GM19239 (cell line): ENCODE measurements around the gene SATB1.
A peak's percentile ranks its signal among the peaks of the same experiment; 100 is the strongest.

Experiments
- DNase-seq: peaks from one replicate; pipeline ENCODE4 v3.0.0; 2011; ENCODE audit warnings: low spot score; ENCODE audit not compliant: insufficient read length
- FAIRE-seq: peaks from 2 replicates; lab custom pipeline; 2011; peaks lifted over from hg19 to GRCh38; lab: Jason Lieb, UNC

The SATB1 gene

DNA sequence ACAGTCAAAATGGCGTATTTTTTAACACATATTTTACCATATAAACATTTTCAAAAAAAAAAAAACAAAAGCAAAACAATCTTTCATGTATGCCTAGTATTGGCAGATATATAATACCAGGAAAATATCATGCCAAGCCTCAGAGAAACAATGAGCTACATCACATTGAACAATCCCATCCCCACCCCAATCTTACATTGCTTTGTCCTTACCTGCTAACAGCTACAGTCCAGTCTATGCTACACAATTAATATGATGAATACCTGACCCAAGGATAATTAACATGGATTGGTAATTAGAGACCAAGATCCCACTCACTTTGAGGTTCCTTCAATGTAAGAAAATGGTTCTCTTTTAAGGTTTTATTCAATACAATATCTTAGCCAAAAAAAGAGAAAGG is 7.6 kb upstream of the SATB1 start:
- FAIRE-seq (no peak), DNase-seq (no peak)

DNA sequence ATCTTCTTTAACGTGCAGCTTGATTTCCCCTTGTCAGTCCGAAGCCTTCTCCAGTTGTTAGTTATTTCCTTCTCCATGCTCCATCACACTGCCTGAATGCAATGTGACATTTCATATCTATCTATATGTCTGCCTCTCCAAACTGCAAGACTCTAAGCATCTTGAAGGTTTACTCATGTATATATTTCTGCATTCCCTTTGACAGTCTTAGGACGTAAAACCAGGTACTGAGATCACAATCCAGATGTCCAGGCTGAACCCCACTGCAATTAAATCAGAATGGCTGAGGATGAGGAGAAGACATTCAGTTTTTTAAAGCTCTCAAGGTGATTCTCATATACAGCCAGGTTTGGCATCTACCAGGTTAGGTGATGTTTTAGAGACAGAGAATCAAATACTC is 6.1 kb upstream of the SATB1 start:
- DNase-seq (no peak), FAIRE-seq (no peak)

DNA sequence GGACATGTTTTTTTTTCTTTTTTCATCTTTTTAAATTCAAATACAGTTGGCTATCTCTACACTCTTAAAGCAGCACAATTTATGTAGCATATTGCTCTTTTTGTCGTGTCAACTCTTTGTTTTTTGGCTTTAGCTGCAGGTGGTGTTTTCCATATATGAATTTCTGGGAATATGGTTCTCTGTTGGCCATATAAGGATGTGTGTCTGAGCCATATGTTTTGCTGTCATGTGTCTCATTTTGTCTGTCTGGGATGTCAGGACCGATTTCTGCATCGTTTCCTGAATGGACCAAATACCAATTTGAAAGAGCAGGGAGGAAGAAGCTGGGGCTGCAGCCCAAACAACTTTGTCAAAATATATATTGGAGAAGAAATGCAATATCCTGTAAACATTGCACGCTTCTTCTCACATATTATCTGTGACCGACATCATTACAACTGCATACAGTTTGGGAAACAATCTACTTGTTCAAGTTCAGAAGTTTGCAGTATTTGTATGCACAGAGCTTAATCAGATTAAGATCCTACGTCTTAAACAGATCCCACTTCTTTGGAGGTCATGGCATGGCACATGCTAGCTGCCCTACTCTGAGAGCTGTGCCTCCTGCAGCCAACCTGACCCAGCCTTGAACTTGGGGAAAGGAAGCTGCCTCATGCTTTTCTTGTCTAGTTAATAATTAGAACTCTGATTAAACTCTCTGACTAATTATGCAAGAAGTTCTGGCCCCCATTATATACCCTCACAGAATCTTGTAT is 4.0 kb upstream of the SATB1 start:
- FAIRE-seq, result no peak
- DNase-seq, result no peak

DNA sequence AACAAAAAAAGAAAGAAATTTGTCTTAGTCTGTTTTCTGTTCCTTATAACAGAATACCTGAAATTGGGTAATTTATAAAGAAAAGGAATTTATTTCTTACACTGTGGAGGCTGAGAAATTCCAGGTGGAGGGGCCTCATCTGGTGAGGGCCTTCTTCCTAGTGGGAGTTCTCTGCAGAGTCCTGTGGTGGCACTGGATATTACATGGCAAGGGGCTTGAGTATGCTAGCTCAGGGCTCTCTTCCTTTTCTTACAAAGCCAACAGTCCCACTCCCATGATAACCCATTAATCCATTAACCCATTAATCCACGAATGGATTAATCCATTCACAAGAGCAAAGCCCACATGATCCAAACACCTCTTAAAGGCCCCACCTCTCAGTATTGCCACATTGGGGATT is 2.9 kb upstream of the SATB1 start:
- no peak for DNase-seq
- no peak for FAIRE-seq

DNA sequence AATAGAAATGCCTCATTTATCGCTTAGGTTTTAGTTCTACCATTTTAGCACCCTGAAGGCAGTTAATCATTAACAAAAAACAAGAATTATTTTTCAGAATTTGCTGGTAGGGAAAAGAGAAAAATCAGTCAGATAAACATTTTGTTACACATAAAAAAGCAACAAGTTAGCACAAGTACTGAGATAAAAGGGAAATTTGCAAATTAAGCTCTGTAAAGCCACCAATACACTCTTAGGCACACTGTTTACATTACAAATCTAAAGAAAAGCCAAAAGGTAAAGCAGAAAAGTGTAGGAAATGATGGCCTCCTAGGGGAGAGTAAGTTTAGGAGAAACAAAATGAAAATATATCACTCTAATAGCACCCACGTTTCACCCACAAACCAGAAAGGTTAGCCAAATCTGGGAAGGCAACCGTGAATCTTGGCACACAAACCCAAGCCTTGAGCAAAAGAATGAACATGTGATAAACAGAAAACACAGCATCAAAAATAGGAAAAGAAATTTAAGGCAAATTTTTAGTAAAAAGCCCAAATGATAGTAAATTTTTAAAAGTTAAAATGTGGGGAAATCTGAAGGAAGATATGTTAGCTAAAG is 1.6 kb upstream of the SATB1 start:
- FAIRE-seq (no peak), DNase-seq (no peak)

DNA sequence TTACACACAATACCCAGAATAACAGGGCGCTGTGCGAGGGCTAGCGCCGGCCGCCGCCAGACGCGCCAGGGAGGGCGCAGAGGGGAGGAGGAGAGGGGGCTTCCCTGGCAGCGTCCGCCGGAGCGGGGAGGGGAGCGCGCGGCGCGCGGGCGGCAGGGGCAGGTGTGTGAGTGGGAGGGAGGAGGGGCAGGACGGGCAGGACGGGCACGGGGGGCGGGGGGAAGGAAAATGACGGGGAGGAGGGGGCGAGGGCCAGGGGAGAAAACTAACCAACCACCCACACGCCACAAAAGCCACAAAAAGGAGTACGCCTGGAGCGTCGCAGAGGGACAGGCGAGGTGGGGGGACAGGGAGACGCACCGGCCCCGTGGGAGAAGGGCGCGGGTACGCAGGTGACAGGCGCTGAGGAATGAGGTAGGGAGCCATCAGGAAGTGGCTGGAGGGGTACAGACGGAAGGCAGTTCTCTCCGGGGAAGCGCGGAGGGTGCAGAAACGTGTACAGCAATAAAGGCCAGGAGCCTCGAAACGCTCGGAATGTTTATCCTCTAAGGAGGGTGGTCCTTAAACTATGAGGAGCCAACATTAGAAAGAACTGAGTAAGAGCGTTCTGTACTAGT is 610 bp upstream of the SATB1 start:
- DNase-seq (no peak), FAIRE-seq (no peak)

DNA sequence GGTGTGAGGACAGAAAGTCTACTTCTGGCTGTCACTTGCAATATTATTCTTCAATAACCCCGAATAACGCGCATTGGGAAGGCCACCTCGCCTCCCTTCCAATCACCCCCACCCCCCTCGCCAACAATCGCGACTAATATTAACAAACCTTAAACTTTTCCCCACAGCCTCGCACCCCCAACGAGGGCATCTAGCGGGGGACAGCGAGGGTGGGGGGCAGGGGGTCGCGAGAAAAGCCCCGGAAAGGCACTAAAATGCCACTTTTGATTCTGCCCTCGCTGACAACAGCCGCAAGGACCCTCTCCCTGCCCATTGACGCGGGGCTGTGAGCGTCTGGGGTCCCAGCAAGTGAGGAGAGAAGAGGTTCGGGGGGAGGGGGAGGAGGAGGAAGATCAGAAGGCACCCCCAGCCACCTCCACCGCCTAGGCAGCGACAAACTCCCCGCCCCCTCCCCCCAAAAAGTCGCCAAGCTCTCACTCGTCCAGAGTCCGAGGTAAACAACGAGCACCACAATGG is 868 bp downstream of the SATB1 start:
- no peak for FAIRE-seq
- no peak for DNase-seq

DNA sequence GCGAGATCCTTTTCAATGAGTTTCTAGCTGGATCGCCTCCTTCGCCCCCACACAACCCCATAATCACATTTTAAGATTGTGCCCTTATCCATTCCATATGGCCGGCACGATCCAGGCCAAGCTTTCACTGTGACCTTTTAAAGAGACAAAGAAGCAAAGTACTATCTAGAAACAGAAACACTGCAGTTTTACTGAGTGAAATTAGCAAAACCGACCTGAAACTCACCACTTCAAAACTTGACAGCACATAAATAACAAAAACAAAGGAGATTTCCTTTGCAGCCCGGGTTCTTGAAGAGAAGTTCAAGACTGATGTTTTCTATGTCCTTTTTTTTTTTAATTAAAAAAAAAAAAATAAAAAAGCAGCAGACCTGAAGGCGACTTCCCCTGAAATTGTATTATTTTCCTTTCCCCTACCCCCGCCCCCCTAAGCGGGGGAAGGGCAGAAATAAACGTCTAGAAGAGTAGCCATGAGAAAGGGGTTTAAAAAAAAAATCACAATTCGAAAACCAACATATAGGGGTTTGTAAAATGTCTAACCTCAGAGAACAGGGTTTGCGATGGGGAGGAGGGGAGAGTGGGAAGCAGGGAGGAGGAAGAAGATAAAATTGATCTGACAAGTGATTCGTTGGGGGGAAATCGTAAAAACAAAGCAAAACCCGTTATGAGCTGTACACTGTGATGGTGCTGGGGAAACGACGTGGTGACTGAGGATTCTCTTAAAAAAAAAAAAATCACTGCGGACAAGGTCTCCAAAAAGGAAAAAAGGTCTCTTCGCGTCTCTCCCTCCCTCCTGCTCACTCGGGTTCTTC is 1.5 kb downstream of the SATB1 start:
- DNase-seq, result no peak
- peak; percentile 40 for FAIRE-seq

DNA sequence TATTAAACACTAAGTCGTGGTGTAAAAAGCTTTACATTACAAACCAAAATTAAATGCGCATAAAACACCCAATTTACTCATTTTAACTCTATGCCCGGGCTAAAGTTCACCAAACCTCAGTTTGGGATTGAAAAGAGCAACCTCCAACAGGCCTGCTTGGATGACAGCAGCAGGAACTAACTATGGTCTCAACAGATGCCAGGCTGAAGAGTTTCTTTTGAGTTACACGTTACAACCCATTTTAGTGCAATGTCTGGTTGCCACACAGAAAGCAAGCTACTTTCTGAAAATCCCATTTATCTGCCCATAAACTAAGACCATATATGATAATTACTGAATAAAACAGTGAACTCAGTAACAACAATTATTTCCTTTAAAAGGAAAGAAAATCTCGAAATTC is 2.2 kb downstream of the SATB1 start:
- DNase-seq (no peak), FAIRE-seq (peak; percentile 67)

DNA sequence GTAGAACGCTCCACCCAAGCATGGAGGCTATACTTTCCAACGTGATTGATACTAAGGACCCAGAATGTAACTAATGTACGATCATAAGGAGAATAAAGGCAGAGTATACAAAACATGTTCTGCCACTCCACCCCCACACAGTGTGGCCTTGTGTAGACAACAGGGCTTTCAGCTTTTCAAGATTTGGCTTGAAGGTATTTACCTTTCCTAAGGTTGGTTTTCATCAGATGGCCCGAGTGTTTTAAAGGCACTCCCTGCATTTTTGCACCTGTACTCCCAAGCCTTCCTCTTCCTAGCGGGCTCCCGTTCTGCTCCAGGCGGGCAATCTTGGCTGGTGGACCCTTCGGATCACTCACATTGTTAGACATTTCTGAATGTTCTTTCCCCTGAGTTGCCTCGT is 4.6 kb downstream of the SATB1 start:
- DNase-seq (no peak), FAIRE-seq (no peak)

DNA sequence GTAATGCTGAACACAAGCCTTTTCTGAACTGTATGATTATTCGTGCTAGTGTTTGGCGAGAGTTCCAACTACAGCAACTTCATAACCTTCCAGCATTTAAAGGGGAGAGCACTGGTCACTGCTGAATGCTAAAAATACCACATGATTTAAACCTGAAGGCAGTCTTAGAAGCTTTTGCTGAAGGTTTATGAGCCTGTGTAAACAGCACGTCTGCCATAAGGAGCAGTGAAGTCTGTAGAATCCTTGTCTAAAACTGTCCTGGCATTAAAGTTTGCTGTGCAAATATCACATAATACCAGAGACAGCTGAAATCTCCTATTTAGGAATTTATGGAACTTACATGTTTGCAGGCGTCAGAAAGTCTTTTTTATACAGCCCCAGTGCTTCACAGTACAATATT is 5.9 kb downstream of the SATB1 start:
- DNase-seq, result no peak
- no peak for FAIRE-seq

DNA sequence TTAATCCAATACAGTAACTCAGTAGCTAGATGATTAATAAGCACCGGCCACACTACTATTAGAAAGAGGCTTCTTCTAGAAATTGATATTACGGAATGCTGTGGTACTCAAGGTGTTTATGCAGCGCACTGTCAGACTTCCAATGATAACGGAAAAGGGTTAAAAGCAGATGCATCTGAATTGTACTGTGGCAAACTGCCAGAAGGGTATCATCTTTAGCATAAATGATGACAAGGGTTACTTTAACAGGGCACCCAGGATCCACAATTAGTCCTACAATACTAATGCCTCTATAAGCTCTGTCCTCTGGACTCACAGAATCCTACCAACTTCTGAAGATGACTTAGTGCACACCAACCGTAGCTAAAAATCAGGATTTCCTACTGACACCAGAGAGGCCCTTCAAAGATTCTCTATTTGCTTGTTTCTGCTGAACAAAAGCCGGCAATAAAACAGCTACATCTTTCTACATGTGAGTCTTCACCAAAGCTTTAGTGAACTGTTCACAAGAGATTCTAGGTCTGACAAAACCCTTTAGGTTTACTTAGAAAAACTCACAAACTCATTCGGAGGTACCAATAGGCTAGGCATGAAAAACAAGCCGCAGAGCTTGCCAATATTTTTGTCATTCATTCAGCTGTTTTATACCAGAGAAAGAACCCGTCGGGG is 7.1 kb downstream of the SATB1 start:
- DNase-seq (no peak), FAIRE-seq (no peak)

DNA sequence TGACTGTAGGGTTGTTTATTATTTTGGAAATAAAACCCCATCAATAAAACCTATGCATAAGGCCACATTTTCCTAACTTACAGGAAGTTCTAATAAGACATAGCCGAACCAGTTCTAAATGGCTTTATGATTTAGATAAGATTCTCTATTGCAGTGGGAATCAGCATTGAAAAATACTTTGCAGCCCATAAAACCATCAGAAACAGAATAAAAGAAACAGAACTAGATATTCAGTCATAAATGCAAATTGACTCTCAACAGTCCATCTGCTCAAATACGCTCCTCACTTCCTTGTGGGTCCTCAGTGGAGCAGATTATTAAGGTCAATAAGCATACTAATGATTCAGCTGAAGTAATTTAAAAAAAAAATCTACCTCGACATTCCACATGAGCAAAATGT is 8.8 kb downstream of the SATB1 start:
- no peak for FAIRE-seq
- no peak for DNase-seq

DNA sequence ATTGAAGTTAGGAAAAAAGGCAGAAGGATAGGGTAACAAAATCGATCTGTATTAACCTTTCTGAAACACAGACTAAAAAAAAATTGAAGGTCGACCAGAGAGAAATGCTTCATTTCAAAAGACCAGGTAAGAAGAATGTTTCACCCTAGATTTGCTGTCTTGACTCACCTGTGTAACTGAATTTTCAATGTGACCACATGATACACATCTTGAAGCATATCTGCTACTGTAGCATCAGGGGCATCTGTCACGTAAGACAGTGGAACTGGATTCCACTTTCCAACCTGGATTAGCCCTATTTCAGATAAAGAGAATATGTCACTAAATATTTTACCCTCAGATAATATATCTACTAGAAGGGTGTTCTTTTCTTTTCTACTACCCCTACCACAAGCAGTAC is 9.3 kb downstream of the SATB1 start:
- DNase-seq, result no peak
- no peak for FAIRE-seq

DNA sequence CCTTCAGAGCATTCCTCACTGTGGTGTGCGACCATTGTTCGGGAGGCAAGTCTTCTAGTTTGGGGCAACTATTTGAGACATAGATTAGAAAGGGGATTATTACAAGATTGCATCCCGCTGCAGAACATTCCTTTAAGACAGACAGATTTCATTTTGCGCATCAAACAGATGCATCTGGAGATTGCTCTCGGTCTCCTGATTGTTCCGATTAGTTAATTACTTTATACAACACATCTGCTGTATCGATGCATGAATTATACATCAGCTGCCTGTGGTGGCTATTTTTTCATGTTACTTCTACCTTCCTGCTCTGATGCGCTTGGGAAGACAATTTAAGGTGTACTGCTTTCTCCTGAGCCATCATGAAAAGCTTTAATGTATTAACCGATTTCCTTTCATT is 10.0 kb downstream of the SATB1 start:
- DNase-seq (no peak), FAIRE-seq (no peak)

DNA sequence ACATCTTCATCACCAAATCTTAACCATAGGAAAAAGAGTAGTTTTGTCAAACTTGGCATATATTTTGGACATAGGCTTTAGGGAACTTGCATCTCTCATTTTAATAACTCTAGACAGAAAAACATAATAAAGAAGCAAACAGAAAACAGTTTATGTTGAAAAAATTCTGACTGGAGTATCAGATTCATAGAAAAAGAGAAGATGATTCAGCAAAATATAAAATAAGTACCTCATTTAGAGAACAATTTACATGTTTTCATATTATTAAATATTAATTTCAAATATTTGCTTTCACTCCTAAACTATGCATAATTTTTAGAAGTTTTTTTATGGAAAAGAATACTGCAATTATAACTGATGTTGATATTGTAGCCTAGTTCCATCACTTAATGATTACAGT is 12.5 kb downstream of the SATB1 start:
- FAIRE-seq (no peak), DNase-seq (no peak)

DNA sequence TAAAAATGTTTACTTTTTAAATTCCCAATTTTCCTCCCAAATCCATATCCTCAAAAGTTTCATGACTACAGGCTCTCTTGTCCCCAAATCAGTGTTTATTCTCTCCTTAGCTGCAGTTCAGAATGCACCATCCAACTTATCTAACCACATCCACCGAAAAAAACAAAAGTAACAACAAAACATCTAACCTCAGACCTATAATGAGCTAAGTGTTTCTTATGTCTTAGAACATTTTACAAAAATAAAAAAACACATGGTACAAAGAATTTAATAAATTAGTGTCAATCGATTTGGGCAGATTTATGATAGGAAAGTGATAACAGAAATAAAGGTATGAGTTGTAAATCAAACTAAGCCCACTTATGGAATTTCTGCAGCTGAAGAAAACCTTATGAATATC is 13.6 kb downstream of the SATB1 start:
- DNase-seq (no peak), FAIRE-seq (no peak)

DNA sequence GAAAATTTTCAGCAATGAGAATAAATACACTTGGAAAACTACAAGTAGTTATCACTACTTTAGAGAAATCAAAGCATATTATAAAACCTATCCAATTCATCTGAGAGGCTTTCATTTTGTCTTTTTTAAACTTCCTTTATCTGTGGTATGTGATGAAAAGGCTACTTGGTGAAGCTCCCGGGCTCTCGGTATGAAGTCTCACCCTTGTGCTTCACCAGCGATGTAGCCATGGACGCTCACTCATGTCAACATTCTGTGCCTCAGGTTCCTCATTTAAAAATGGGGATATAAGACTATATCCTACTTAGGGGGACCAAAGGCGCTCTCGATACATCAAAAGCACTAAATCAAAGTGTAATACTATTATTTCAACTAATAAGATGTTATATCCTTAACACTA is 14.9 kb downstream of the SATB1 start:
- DNase-seq, result no peak
- no peak for FAIRE-seq

DNA sequence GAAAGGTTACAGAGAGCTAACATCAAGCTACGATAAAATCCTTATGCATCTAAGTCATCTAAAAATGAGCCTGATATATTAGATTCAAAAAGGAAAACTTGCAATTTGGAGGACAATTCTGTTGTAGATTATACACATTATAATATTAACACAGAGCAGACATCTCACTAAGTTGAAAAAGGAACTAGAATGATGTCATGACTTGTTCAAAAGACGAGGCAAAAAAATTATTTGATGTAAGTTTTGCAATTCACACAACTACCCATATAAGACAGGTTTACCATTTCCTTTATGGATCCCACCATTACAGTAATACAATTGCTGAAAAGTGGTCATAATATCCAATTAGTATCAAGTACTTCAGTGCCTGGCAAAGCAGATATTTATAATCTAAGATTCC is 15.9 kb downstream of the SATB1 start:
- FAIRE-seq, result no peak
- DNase-seq, result no peak

DNA sequence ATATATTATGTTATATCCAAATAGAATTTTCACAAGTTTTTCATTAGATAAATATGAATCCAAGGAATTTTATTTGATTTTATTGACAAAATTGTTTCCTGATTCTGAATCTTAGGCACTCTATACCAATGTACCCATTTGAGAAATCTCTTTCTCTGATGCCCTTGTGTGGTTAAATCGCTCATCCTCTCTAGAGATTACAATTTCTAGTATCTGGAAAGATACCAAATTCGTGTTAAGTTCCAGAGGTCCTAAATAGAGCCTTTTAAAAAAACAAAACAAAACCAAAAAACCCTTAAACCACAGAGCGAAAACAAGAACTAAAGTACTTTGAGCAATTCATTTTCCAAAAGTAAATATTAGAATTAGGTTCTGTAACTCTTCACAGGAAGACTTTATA is 20.0 kb downstream of the SATB1 start:
- FAIRE-seq (no peak), DNase-seq (no peak)
